Uterus (tissue), 4 donors: ENCODE results near the gene VANGL1. TPM values are rescaled to one million over a fixed set of nuclear protein-coding genes. Genes with fewer than 3 reads are reported as not detected.

ENCODE experiments used
- DNase-seq, 2 donors: peaks; one replicate each; pipeline ENCODE4 v3.0.0-alpha.2; 2019 to 2020
- H3K27ac ChIP-seq, 2 donors: fragments of 200-600 bp; sonication (generic); 1 replicate in 1 of 2; 2 replicates in 1 of 2; pipeline ENCODE4 v1.5.1; 2016 to 2018
- H3K27me3 ChIP-seq, 2 donors: fragments of 200-600 bp; sonication (generic); one replicate each; pipeline ENCODE4 v1.5.1; 2018 to 2019; ENCODE audit warnings: control low read depth in 1 of 2
- H3K36me3 ChIP-seq, 2 donors: fragments of 200-600 bp; sonication (generic); one replicate each; pipeline ENCODE4 v1.5.1; 2019; ENCODE audit warnings: control low read depth in 1 of 2
- H3K4me1 ChIP-seq, 2 donors: fragments of 200-600 bp; sonication (generic); one replicate each; pipeline ENCODE4 v1.5.1; 2018 to 2019; ENCODE audit warnings: control low read depth in 1 of 2
- H3K4me3 ChIP-seq, 2 donors: fragments of 200-600 bp; sonication (generic); 1 replicate in 1 of 2; 2 replicates in 1 of 2; pipeline ENCODE4 v1.5.1; 2018 to 2019; ENCODE audit warnings: mild to moderate bottlenecking in 1 of 2
- H3K9me3 ChIP-seq, 2 donors: fragments of 200-600 bp; sonication (generic); one replicate each; pipeline ENCODE4 v1.5.1; 2019; ENCODE audit warnings: control low read depth in 1 of 2
- CTCF ChIP-seq, 4 experiments: fragments of 200-600 bp in 2 of 4; fragments of 450-650 bp in 2 of 4; sonication (generic) in 2 of 4; IDR thresholded peaks; one replicate each; pipeline ENCODE4 v1.5.1; 2016 to 2019; ENCODE audit warnings: antibody characterized with exemption in 4 of 4, mild to moderate bottlenecking in 2 of 4, moderate library complexity in 1 of 4
- POLR2A ChIP-seq, 2 donors: fragments of 450-650 bp; IDR thresholded peaks; one replicate each; pipeline ENCODE4 v1.6.1; 2016; ENCODE audit warnings: antibody characterized with exemption in 2 of 2, mild to moderate bottlenecking in 1 of 2, moderate library complexity in 1 of 2
- intact Hi-C: fragments of 100-400 bp; cut with DNase I; formaldehyde crosslinking; loops from one replicate; pipeline ENCODE4 v1.15.1; 2023; ENCODE audit warnings: low total_unique reads
- total RNA-seq, 4 donors: library from RNA; depleted of rRNA in 3 of 4; stranded (reverse); fragments of >200 nt in 3 of 4; gene quantifications; one replicate each; pipeline versions ENCODE4 v1.1.0 to v1.2.4, GENCODE V29; 2014 to 2023
- donor health status: DM: yes; HTN: yes; CAD: no.

VANGL1 gene
- total RNA-seq, 4 donors from 2014 or later, result 2.8 to 22.3 (median 11.9) TPM

DNA sequence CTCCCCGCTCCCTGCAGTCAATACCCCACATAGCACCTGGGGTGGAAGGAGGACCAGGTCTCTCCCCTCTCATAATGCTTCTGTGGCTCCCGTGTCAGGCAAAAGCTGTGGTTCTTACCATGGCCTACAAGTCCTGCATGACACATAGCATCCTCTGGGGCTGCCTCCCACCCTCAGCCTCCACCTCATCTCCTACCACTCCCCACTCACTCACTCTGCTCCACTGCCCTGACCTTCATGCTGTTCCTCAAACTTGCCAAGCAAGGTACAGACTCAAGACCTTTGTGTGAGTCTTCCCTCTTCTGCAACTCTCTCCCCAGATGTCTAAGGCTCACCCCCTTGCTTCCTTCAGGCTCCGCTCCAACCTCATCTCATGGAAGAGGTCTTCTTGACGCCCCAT is 28.0 kb upstream of the VANGL1 start:
- intact Hi-C loops, result no loop called here
- TF ChIP-seq POLR2A (IDR thresholded peaks at IDR 0.05) (no peak), CTCF (IDR thresholded peaks at IDR 0.05) (no peak)
- no peak for DNase-seq
- Histone ChIP-seq H3K36me3 (no peaks in the 10 kb centered on the region), H3K4me3 (no peak overlapping the region), H3K4me1 (no peaks in the 10 kb centered on the region), H3K27ac (no peak overlapping the region), H3K27me3 (no peaks in the 10 kb centered on the region), H3K9me3 (no peaks in the 10 kb centered on the region)

DNA sequence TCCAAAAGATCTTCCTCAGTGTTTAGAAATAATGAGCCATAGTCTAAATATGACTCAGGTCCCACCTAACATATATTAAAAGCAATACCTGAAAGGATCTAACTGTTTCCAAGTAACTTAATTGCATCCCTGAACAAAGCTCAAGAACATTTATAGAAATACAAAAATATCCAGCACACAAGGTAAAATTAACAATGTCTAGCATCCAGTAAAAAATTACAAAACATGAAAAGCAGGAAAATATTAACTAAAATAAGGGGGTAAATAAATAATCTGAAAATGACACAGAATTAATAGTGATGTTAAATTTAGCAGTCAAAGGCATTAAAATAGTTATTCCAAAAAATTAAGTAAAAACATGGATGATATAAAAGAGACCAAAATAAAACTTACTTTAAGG is 21.3 kb upstream of the VANGL1 start:
- DNase-seq, result no peak
- Histone ChIP-seq H3K9me3 (peaks cover 0 to 6% of the 10 kb centered on the region in 2 donors), H3K36me3 (no peaks in the 10 kb centered on the region), H3K27me3 (no peaks in the 10 kb centered on the region), H3K27ac (no peak overlapping the region), H3K4me1 (no peaks in the 10 kb centered on the region), H3K4me3 (no peak overlapping the region)
- TF ChIP-seq CTCF (IDR thresholded peaks at IDR 0.05) (no peak), POLR2A (IDR thresholded peaks at IDR 0.05) (no peak)
- intact Hi-C loops, result no loop called here

DNA sequence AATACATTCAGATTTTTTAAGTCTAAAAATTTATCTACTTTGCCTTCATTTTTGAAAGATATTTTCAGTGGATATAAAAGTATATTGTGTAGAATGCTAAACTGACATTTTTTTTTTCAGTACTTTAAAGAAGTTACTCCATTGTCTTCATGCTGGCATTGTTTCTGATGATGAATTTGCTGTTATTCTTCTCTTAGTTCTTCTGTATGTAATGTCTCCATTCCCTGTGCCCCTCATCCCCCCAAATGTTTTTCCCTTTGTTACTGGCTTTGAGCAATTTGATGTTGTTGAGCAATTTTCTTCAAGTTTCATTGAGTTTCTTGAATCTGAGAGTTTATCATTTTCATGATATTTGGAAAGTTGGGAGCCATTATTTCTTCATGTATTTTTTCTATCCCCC is 20.8 kb upstream of the VANGL1 start:
- TF ChIP-seq CTCF (IDR thresholded peaks at IDR 0.05), result no peak
- no peak for TF ChIP-seq POLR2A (IDR thresholded peaks at IDR 0.05)
- Histone ChIP-seq H3K27me3 (no peaks in the 10 kb centered on the region), H3K9me3 (peaks cover 0 to 6% of the 10 kb centered on the region in 2 donors), H3K27ac (no peak overlapping the region), H3K4me3 (no peak overlapping the region), H3K36me3 (no peaks in the 10 kb centered on the region), H3K4me1 (no peaks in the 10 kb centered on the region)
- intact Hi-C loops, result no loop called here
- DNase-seq, result no peak

DNA sequence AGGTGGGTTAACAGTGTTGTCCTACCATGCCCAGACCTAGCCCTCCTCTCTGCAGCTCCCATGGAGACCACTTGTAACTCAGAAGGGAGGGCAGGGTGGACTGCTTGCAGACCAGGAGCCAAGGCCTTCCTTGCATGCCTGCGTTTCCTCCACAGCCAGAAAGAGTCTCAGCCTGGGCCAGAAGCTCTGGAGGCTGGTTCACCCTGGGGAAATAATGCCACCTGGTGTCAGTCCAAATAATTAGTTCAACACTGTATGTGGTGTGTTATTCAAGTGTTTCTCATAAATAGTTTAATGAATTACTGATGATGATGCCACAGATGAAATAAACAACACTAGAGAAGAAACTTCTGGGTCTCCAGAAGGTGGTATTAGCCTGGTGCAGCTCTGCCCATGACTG is 16.9 kb upstream of the VANGL1 start:
- H3K4me3 ChIP-seq, result no peak overlapping the region
- H3K27me3 ChIP-seq, result no peaks in the 10 kb centered on the region
- H3K36me3 ChIP-seq, result no peaks in the 10 kb centered on the region
- no peak for TF ChIP-seq POLR2A (IDR thresholded peaks at IDR 0.05)
- no peaks in the 10 kb centered on the region for H3K4me1 ChIP-seq
- H3K27ac ChIP-seq, result no peak overlapping the region
- intact Hi-C loops, result no loop called here
- DNase-seq, result no peak
- peaks cover 0 to 6% of the 10 kb centered on the region in 2 donors for H3K9me3 ChIP-seq

DNA sequence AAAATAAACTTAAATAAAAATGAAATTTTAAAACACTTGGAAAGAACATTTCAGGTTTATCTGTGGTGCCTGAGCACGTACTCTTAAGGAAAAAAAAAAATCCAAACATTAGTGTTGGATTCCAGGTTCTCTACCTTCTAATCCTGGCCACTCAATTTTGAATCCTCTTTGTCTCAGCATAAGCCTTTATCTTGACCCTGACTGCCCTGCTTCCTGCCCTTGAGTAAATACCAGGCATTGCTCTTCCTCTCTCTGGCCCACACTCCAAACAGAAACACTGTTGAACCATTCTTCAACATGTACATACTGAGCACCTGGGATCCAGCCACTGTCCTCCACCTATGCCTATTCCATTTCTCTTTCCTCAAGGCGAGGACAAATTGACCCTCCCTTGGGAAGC is 11.4 kb upstream of the VANGL1 start:
- no peak for DNase-seq
- H3K36me3 ChIP-seq, result no peaks in the 10 kb centered on the region
- no peaks in the 10 kb centered on the region for H3K9me3 ChIP-seq
- no peaks in the 10 kb centered on the region for H3K27me3 ChIP-seq
- no peak for TF ChIP-seq POLR2A (IDR thresholded peaks at IDR 0.05)
- no peak for TF ChIP-seq CTCF (IDR thresholded peaks at IDR 0.05)
- no peaks in the 10 kb centered on the region for H3K4me1 ChIP-seq
- intact Hi-C loops, result no loop called here
- H3K27ac ChIP-seq, result no peak overlapping the region
- H3K4me3 ChIP-seq, result no peak overlapping the region
